ENCODE measurements around the gene PDE12.
"Not testable (repeated sequence)": the region's sequence is repeated elsewhere in the genome, so short reads cannot be mapped to it uniquely, and the experiment has no call there.

The PDE12 gene

DNA sequence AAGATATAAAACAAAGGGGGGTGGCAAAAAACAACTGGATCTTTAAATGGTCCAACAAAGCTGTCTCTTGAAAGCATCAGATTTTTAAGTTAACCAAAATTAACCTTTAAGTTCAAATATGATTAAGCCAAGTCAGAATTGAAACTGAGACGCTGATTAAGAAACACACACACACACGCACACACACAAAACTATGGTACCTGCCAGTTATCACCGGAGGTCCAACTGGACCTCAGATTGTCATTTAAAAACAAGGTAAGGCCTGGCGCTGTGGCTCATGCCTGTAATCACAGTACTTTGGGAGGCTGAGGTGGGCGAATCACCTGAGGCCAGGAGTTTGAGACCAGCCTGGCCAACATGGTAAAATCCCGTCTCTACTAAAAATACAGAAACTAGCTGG is 30.7 kb downstream of the PDE12 start:
- no peak for DNase-seq (ENCODE audit: low read depth, low spot score)

- no peak for DNase-seq (ENCODE audit: low read depth, low spot score)
Measured at GRCh38 chr3:57587905-57588304, 31.8 kb downstream of the PDE12 start.

- no peak for DNase-seq (ENCODE audit: low read depth, low spot score)
Measured at GRCh38 chr3:57592306-57592705, 36.2 kb downstream of the PDE12 start.

- no peak for DNase-seq (ENCODE audit: low read depth, low spot score)
Measured at GRCh38 chr3:57594144-57594543, 38.1 kb downstream of the PDE12 start.

DNA sequence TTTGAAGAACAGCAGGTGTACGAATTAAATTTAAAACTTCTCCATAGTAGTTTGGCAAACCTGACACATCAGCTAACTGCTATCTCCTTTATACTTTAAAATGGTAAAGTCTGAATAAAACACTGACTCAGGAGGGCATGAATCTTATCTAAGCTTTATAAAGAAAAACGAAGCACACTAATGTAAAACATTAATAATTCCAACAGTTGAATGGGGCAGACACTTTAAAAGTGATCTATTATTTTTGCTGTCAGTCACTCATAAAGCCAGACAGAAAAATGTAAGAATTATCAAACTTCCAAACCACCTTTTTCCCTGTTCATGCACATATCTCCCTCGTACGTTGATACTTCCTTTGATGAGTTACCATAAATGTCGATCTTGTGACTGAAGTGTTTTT is 38.5 kb downstream of the PDE12 start:
- DNase-seq (ENCODE audit: low read depth, low spot score): no peak

DNA sequence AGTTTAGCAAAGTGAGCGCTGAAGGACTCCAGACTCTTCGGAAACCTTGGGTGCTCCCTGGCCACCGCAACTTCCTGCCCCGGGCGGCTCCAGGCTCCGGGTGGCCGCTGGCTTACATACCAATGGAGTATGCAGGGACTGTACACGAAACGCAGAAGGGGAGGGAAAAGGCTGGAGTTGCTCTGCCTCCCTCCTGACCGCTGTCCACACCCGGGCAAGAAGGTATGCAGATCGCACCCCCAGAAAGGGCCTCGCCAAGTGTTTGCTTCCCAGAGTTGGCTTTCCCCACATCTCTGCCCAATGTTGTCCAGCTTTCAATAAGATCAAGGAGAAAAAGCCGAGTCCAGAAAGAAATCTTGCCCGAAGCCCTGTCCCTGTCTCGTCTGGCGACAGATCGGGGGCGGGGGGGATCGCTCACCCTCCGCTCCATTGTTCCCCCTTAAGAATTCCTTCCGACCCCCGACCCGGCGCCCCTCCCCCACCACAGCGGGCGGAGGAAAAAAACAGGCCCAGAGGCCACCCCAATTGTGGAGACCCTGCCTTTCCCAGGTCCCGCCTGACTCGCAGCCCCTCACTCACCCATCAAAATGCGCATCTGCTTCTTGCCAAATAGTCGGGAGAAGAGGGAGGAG is 40.5 kb downstream of the PDE12 start:
- peak; percentile 57 for DNase-seq (ENCODE audit: low read depth, low spot score)

DNA sequence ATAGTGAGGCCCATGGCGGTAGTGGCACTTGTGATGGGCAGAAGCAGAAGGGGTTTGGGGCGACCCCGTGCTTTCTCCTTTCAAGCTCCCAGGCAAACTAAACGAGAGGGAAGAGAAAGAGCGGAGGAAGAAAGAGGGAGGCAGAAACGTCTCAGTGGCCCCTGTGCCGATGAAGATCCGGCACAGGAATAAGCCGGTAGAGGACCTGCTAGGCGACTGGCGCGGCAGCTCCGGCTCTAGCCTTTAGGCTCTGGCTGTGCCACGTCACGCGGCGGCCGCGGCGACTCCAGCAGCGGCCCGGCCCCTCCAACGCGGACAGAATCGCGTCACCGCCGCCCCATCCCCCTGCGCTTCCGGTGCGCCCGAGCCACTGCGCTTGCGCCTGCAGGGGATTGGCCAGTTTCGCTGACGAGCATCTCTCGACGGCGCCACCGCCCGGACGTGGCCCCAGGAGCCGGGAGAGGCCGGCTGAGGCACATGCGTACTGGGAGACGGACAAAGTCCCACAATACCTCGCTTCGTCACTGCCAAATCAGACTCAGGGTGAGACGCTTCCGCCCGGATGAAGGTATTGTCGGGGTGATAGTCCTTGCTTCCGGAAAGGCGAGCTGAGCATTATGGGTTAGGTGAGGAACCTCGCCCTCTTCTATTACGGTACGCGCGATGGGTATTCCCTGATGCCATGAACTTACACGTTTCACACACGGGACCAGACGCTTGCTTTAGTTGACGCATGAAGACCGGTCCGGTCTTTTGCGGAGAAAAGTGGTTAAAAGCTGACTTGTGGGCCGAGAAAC is 41.3 kb downstream of the PDE12 start, which contains the start of gene ARF4:
TSS of gene ARF4 (minus strand) at position 218 of the 797 bp plus-strand sequence. CDS start at position 14, 204 bp downstream.
- peak; percentile 99 for DNase-seq (ENCODE audit: low read depth, low spot score)

DNA sequence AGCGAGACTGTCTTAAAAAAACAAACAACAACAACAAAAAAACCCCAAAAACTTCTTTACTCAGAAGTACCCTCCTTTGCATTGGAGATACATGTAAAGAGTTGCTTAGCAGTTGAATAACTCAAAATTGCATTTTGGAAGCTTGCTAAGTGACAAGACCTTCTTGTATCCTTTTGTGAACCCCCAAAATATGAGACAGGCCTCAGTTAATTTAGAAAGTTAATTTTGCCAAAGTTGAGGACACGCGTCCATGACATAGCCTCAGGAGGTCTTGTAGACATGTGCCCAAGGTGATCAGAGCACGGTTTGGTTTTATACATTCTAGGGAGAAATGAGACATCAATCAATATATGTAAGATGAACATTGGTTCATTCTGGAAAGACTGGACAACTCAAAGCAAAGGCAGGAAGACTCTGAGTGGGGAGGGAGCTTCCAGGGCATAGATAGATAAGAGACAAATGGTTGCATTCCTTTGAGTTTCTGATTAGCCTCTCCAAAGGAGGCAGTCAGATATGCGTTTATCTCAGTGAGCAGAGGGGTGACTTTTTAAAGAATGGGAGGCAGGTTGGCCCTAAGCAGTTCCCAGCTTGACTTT is 42.8 kb downstream of the PDE12 start:
- no peak for DNase-seq (ENCODE audit: low read depth, low spot score)

DNA sequence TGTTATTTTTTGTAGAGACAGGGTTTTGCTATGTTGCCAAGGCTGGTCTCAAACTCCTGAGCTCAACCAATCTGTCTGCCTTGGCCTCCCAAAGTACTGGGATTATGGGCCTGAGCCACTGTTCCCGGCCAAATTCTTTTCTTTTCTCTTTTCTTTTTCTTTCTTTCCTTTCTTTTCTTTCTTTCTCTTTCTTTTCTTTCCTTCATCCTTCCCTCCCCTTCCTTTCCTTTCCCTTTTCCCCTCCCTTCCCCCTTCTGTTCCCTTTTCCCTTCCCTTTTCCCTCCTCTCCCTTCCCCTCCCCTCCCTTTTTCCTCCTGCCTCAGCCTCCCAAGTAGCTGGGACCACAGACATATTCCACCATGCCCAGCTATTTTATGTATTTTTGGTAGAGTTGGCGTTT is 44.1 kb downstream of the PDE12 start:
- DNase-seq (ENCODE audit: low read depth, low spot score): no peak

DNA sequence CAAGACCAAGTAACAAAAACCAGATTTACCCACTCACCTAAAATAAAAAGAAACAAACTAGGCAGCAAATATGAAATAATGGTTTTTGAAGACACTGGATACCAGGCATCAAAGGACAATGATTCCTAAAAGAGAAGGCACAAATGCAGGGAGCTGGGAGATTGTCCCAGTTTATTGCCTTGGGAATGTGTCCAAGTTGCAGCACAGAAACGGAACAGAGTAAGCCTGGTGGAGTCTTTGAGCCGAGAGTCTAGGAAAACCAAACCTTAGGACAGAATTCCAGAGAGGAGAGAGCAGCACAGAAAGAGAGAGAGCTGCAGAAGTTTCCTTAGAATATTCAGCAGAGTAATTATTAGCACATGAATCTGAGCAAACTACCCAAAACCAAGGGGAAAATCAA is 48.9 kb downstream of the PDE12 start:
- DNase-seq (ENCODE audit: low read depth, low spot score): no peak

DNA sequence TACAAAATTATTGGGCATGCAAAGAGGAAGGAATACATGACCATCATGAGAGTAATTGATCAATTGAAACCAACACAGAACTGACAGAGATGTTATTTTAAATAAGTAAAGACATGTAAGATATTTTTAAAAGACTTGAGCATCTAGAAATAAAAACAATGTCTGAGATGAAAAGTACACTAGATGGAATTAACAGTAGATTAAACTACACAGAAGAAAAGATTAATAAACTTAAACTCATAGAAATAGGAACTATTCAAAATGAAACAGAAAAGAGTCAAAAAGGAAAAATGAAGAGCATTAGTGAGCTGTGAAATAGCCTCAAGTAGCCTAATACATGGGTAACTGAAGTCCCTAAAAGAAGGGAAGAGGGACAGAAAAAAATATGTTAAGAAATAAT is 49.6 kb downstream of the PDE12 start:
- DNase-seq (ENCODE audit: low read depth, low spot score): no peak

- not testable (repeated sequence) for DNase-seq (ENCODE audit: low read depth, low spot score)
Measured at GRCh38 chr3:57611870-57612269, 55.8 kb downstream of the PDE12 start.

DNA sequence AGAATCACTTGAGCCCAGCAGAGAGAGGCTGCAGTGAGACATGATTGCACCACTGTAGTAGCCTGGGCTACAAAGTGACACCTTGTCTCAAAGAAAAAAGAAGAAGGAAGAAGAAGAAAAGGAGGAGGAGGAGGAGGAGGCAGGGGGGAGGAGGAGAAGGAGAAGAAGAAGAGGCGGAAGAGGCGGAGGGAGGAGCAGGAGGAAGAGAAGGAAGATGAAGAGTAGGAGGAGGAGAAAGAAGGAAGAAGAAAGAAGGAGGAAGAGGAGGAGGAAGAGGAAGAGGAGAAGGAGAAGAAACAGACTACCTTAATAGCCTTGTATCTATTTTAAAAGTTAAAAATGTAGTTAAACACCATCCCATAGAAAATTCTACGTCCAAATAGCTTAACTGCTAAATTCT is 60.2 kb downstream of the PDE12 start:
- DNase-seq (ENCODE audit: low read depth, low spot score): no peak

All from smooth muscle cell of the brain vasculature (primary cell).